ENCODE measurements around the gene KBTBD12. TPM values are rescaled to one million over a fixed set of nuclear protein-coding genes. Genes with fewer than 3 reads are reported as not detected.

The KBTBD12 gene
- total and polyA plus RNA-seq, 2 of the 13 experiments (the other 11 are each of a cell fraction or from before 2014, with no cell fraction given): not detected

- TF ChIP-seq ZNF768 (CRISPR knock-in tag; IDR thresholded peaks at IDR 0.05) (no peak), ZNF337 (CRISPR knock-in tag; IDR thresholded peaks at IDR 0.05; ENCODE audit: borderline replicate concordance, low read depth) (no peak), NCOA2 (CRISPR knock-in tag; IDR thresholded peaks at IDR 0.05) (0 out of 2 replicates have a peak, but pooled peaks have one; percentile 16), ARID4A (CRISPR knock-in tag; IDR thresholded peaks at IDR 0.05; ENCODE audit: borderline replicate concordance) (no peak), CERS6 (CRISPR knock-in tag; IDR thresholded peaks at IDR 0.05) (no peak), AKNA (CRISPR knock-in tag; IDR thresholded peaks at IDR 0.05; ENCODE audit: borderline replicate concordance) (no peak), POGZ (CRISPR knock-in tag; IDR thresholded peaks at IDR 0.05) (peak; percentile 34; the same call in 1 of the 2 replicates), ZNF143 (CRISPR knock-in tag; IDR thresholded peaks at IDR 0.05) (no peak), PAXIP1 (CRISPR knock-in tag; conservative IDR thresholded peaks at IDR 0.05) (peak; percentile 38; the same call in 1 of the 2 replicates), PTBP1 (IDR thresholded peaks at IDR 0.05; ENCODE audit: low read depth, low read length, poor library complexity, severe bottlenecking) (no peak), PLSCR1 (CRISPR knock-in tag; IDR thresholded peaks at IDR 0.05; ENCODE audit: borderline replicate concordance) (no peak), DRAP1 (CRISPR knock-in tag; IDR thresholded peaks at IDR 0.05) (no peak)
Observed at GRCh38 chr3:127961963-127962362, 46.9 kb downstream of the KBTBD12 start (continued).

All from HepG2 (cell line).